PC-9 (cell line): ENCODE results near the gene MAPK1. TPM values are rescaled to one million over a fixed set of nuclear protein-coding genes. Genes with fewer than 3 reads are reported as not detected.
A peak's percentile ranks its signal among the peaks of the same experiment; 100 is the strongest.

Source experiments
- BruUV-seq: library from RNA; stranded (reverse); fragments of 400-500 nt; replicated peaks from 2 replicates; lab custom pipeline; 2021; lab: Mats Ljungman, UMichigan
- CTCF ChIA-PET: fragments of 300-600 bp; sonication (Branson Sonifier 250); formaldehyde crosslinking; loops from one replicate; lab custom pipeline; 2022; ENCODE audit warnings: antibody characterized with exemption; lab: Charles Lee
- POLR2A ChIA-PET: fragments of 300-600 bp; sonication (Branson Sonifier 250); formaldehyde crosslinking; loops from one replicate; lab custom pipeline; 2022; ENCODE audit warnings: antibody characterized with exemption; ENCODE audit not compliant: unreplicated experiment; lab: Charles Lee
- DNase-seq, 2 experiments: peaks; one replicate each; pipeline versions ENCODE4 v3.0.0 to v3.0.0-alpha.2; 2015 to 2022; ENCODE audit warnings: mixed read lengths in 1 of 2
- H2AFZ ChIP-seq: fragments of 200-600 bp; sonication (generic); 2 replicates; pipeline ENCODE4 v1.8.1; 2017; ENCODE audit warnings: antibody characterized with exemption
- H3F3A ChIP-seq: fragments of 200-600 bp; sonication (generic); 2 replicates; pipeline ENCODE4 v1.8.1; 2017; ENCODE audit warnings: antibody characterized with exemption, mild to moderate bottlenecking, low read depth; ENCODE audit not compliant: insufficient read depth
- H3K27ac ChIP-seq: fragments of 200-600 bp; sonication (generic); 2 replicates; pipeline ENCODE4 v1.6.1; 2016; ENCODE audit warnings: mixed run types
- H3K27me3 ChIP-seq: fragments of 200-600 bp; sonication (generic); 2 replicates; pipeline ENCODE4 v1.6.1; 2016; ENCODE audit warnings: low read depth, mixed run types; ENCODE audit not compliant: insufficient read depth
- H3K36me3 ChIP-seq: fragments of 200-600 bp; sonication (generic); 2 replicates; pipeline ENCODE4 v1.6.1; 2016; ENCODE audit warnings: low read depth, mixed run types
- H3K4me1 ChIP-seq: fragments of 200-600 bp; sonication (generic); replicated peaks from 2 replicates; pipeline ENCODE4 v1.6.1; 2016; ENCODE audit warnings: mixed run types; ENCODE audit not compliant: insufficient read depth
- H3K4me2 ChIP-seq: fragments of 200-600 bp; sonication (generic); 2 replicates; pipeline ENCODE4 v1.6.1; 2017; ENCODE audit warnings: mixed run types
- H3K4me3 ChIP-seq: fragments of 200-600 bp; sonication (generic); 2 replicates; pipeline ENCODE4 v1.6.1; 2016; ENCODE audit warnings: mixed run types
- H3K79me2 ChIP-seq: fragments of 200-600 bp; sonication (generic); 2 replicates; pipeline ENCODE4 v1.6.1; 2017; ENCODE audit warnings: low read depth, mixed run types
- H3K9me2 ChIP-seq: fragments of 200-600 bp; sonication (generic); 2 replicates; pipeline ENCODE4 v1.8.1; 2017; ENCODE audit warnings: mild to moderate bottlenecking; ENCODE audit not compliant: insufficient read depth
- H3K9me3 ChIP-seq: fragments of 200-600 bp; sonication (generic); 2 replicates; pipeline ENCODE4 v1.8.1; 2016; ENCODE audit warnings: low read depth; ENCODE audit not compliant: insufficient read depth
- H4K20me1 ChIP-seq: fragments of 200-600 bp; sonication (generic); 2 replicates; pipeline ENCODE4 v1.8.1; 2017; ENCODE audit not compliant: insufficient read depth
- EZH2 ChIP-seq: fragments of 200-600 bp; sonication (generic); IDR thresholded peaks from 2 replicates; pipeline ENCODE4 v1.8.0; 2017; ENCODE audit warnings: antibody characterized with exemption, low read depth
- intact Hi-C: fragments of 100-400 bp; cut with micrococcal nuclease; formaldehyde crosslinking; loops from one replicate; pipeline ENCODE4 v1.10.0; 2022; ENCODE audit not compliant: unreplicated experiment
- total RNA-seq: library from RNA; stranded (reverse); gene quantifications from 2 replicates; pipeline ENCODE4 v1.2.3, GENCODE V29; 2021
- TF ChIP-seq, protein P1 (sequence below): fragments of 200-600 bp; sonication (generic); conservative IDR thresholded peaks from 2 replicates; pipeline ENCODE4 v1.6.1; 2017; ENCODE audit warnings: mixed run types, antibody characterized with exemption, mild to moderate bottlenecking, moderate library complexity

Gene MAPK1
- total RNA-seq, 1 experiment from 2014 or later, result 82.8 TPM

DNA sequence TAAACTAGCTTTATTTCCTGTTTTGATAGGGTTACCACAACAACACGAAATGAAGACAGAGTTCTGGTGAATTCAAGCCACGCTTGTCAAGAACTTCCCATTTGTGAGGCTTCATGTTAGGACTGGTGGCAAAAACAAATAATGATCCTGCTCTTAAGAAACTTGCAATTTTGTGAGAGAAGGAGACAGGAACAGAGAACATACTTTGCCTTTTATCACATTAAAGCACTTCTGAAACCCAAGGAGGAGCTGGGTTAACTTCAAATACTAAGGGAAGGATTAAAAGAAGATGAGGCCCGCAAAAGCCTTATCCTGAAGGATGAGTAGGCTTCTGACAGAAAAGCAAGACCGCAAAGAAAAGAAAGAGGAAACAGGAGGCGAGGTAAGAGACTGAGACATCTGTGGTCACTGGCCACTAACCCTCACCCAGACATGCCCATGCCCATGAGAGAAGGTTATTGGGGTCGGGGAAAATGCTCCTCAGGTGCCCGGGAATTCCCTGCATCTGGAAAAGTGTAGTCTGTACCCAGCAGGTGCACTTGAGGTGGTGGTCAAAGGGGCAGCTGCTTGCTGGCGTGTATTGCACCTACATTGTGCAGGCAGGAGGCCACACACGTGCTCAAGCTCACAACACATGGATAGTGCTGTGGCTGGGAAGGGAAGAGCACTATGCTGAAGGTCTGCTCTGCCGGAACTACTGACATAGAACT is 50.5 kb downstream of the MAPK1 start:
- Histone ChIP-seq H3K27ac (peak overlapping the region; percentile 54), H3K4me2 (no peak overlapping the region; the same call in 1 of the 2 replicates), H4K20me1 (no peaks in the 10 kb centered on the region), H3K9me2 (no peaks in the 10 kb centered on the region), H3K4me3 (no peak overlapping the region), H3K36me3 (no peaks in the 10 kb centered on the region), H3K79me2 (peaks cover 8% of the 10 kb centered on the region; the same call in 1 of the 2 replicates), H3K9me3 (no peaks in the 10 kb centered on the region), H3K27me3 (no peaks in the 10 kb centered on the region), H3K4me1 (peaks cover 14% of the 10 kb centered on the region), H3F3A (peaks cover 4% of the 10 kb centered on the region; the same call in 1 of the 2 replicates), H2AFZ (no peak overlapping the region)
- ChIA-PET POLR2A (no interaction called here), CTCF (interaction anchor here (0.7 kb wide), 1 partner anchor 100 kb away, joined by 3 read pairs; no protein-coding TSS in a partner anchor)
- no peak for TF ChIP-seq EZH2
- TF ChIP-seq, protein P1, sequence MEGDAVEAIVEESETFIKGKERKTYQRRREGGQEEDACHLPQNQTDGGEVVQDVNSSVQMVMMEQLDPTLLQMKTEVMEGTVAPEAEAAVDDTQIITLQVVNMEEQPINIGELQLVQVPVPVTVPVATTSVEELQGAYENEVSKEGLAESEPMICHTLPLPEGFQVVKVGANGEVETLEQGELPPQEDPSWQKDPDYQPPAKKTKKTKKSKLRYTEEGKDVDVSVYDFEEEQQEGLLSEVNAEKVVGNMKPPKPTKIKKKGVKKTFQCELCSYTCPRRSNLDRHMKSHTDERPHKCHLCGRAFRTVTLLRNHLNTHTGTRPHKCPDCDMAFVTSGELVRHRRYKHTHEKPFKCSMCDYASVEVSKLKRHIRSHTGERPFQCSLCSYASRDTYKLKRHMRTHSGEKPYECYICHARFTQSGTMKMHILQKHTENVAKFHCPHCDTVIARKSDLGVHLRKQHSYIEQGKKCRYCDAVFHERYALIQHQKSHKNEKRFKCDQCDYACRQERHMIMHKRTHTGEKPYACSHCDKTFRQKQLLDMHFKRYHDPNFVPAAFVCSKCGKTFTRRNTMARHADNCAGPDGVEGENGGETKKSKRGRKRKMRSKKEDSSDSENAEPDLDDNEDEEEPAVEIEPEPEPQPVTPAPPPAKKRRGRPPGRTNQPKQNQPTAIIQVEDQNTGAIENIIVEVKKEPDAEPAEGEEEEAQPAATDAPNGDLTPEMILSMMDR, result no peak
- peak in 1 of 2 experiments; percentile 69 for DNase-seq
- intact Hi-C loops, result loop anchor here (5.0 kb wide), 1 partner anchor 50 kb away; the partner anchor contains the start of gene MAPK1
- BruUV-seq, result no TSS peak

DNA sequence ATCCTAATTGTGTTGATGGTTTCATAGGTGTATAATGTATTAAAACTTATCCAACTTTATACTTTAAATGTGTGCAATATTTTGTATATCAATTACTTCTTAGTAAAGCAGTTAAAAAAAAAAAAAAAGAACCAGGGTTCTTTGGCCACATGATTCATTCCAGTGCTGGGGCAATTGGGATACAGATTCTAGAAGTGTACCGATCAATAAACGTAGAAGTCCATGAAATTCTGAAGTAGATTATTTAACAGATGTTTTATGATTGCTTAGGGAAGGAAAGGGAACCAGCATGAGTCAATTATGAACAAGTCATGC is 51.0 kb downstream of the MAPK1 start:
- intact Hi-C loops, result loop anchor here (5.0 kb wide), 1 partner anchor 51 kb away; the partner anchor contains the start of gene MAPK1
- Histone ChIP-seq H2AFZ (no peak overlapping the region), H3K27me3 (no peaks in the 10 kb centered on the region), H3K4me1 (peaks cover 14% of the 10 kb centered on the region), H3K36me3 (no peaks in the 10 kb centered on the region), H3K79me2 (peaks cover 8% of the 10 kb centered on the region; the same call in 1 of the 2 replicates), H3K9me3 (no peaks in the 10 kb centered on the region), H3F3A (peaks cover 4% of the 10 kb centered on the region; the same call in 1 of the 2 replicates), H3K4me2 (0 out of 2 replicates have a peak overlapping the region, but pooled peaks have one; percentile 23), H3K9me2 (no peaks in the 10 kb centered on the region), H3K27ac (peak overlapping the region; percentile 54), H4K20me1 (no peaks in the 10 kb centered on the region), H3K4me3 (no peak overlapping the region)
- DNase-seq, result no peak
- CTCF ChIA-PET, result interaction anchor here (0.7 kb wide), 1 partner anchor 101 kb away, joined by 3 read pairs; no protein-coding TSS in a partner anchor
- no TSS peak for BruUV-seq
- no peak for TF ChIP-seq EZH2
- TF ChIP-seq, protein P1, result no peak
- POLR2A ChIA-PET, result no interaction called here

DNA sequence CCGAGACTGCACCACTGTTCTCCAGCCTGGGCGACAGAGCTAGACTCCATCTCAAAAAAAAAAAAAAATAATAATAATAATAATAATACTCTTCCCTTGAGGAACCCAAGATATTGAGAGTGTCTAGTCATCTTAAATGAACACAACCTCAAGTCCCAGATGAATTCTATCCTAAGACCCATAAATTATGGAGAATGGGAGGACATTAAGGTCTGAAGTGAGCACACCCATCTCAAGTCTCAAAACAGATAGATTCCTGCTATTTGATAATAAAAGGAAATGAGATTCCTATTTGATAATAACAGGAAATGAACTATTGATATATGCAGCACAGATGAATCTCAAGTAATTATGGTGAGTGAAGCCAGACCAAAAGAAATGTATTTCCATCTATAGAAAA is 51.5 kb downstream of the MAPK1 start:
- Histone ChIP-seq H4K20me1 (no peaks in the 10 kb centered on the region), H3K4me1 (peaks cover 14% of the 10 kb centered on the region), H3K4me2 (0 out of 2 replicates have a peak overlapping the region, but pooled peaks have one; percentile 23), H3K9me2 (no peaks in the 10 kb centered on the region), H3K27ac (peak overlapping the region; percentile 54), H3K27me3 (no peaks in the 10 kb centered on the region), H2AFZ (no peak overlapping the region), H3K36me3 (no peaks in the 10 kb centered on the region), H3K4me3 (no peak overlapping the region), H3K9me3 (no peaks in the 10 kb centered on the region), H3K79me2 (peaks cover 8% of the 10 kb centered on the region; the same call in 1 of the 2 replicates), H3F3A (peaks cover 4% of the 10 kb centered on the region; the same call in 1 of the 2 replicates)
- POLR2A ChIA-PET, result no interaction called here
- intact Hi-C loops, result loop anchor here (5.0 kb wide), 1 partner anchor 51 kb away; the partner anchor contains the start of gene MAPK1
- no TSS peak for BruUV-seq
- no peak for TF ChIP-seq EZH2
- TF ChIP-seq, protein P1, result no peak
- DNase-seq, result no peak
- CTCF ChIA-PET, result no interaction called here
